SU-DHL-6 (cell line): Measurements from ENCODE around the gene PI4KA.

ENCODE experiments used
- EZH2phosphoT487 ChIP-seq: fragments of 200-600 bp; sonication (generic), shearing (Covaris generic); conservative IDR thresholded peaks from 2 replicates; pipeline ENCODE4 v1.6.1; 2018; ENCODE audit warnings: mild to moderate bottlenecking, antibody characterized with exemption, low read length, moderate library complexity, mixed read lengths
- TF ChIP-seq, protein P1 (sequence below): fragments of 200-600 bp; sonication (generic); IDR thresholded peaks from one replicate; pipeline ENCODE4 v1.5.1; 2017; ENCODE audit warnings: antibody characterized with exemption, mild to moderate bottlenecking, low read length, moderate library complexity; ENCODE audit not compliant: insufficient read depth, poor library complexity, severe bottlenecking

DNA sequence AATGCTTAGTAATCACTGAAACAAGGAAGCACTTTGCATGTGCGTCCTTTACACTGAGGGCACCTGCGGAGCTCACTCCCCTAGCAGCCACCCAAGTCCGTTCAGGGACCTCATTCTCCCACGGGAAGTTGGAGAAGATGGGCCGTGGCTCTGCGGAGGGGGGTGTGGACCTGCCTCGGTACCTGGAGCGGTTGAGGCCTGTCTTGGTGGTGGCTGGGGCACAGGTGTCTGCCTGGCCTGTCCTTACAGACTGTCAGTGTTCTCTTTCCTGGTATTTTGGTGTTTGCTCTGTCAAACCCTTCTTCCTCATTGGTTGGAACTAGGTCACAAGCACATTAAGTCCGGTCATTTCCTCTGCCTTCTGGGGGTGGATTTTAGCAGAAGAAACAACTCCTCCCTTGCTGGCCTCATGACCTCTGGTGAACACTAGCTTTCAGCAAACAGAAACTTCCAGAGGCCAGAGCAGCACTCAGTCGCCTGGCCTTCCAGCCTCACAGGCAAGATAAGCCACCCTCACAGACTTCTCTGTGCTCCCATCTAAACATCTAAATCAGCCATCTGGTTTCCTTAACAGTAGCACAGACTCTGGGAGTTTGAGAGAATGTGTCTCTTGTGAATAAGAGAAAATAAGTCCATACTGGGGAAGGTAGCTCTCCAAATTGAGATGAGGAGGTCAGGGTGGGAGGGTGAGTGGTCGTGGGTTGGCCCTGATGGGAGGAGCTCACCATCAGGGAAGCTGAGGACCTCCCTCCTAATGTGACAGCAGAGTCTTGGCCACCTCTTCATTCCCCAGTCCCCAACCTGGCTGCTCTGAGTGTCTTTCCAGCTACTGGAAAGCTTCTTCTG lies 8.8 kb upstream of the PI4KA start:
- TF ChIP-seq, protein P1, sequence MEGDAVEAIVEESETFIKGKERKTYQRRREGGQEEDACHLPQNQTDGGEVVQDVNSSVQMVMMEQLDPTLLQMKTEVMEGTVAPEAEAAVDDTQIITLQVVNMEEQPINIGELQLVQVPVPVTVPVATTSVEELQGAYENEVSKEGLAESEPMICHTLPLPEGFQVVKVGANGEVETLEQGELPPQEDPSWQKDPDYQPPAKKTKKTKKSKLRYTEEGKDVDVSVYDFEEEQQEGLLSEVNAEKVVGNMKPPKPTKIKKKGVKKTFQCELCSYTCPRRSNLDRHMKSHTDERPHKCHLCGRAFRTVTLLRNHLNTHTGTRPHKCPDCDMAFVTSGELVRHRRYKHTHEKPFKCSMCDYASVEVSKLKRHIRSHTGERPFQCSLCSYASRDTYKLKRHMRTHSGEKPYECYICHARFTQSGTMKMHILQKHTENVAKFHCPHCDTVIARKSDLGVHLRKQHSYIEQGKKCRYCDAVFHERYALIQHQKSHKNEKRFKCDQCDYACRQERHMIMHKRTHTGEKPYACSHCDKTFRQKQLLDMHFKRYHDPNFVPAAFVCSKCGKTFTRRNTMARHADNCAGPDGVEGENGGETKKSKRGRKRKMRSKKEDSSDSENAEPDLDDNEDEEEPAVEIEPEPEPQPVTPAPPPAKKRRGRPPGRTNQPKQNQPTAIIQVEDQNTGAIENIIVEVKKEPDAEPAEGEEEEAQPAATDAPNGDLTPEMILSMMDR, result no peak
- no peak for TF ChIP-seq EZH2phosphoT487
